HuH-7.5 (cell line): ENCODE measurements around the gene USP2.

ENCODE experiments used
- DNase-seq: peaks from one replicate; pipeline ENCODE4 v3.0.0; 2011; ENCODE audit warnings: low spot score

USP2 gene

GRCh38 chr11:119305556-119306372, 75.7 kb downstream of the USP2 start:
- DNase-seq = no peak
